Pancreas (tissue), 10 donors: ENCODE data around the gene TLR10. TPM values are rescaled to one million over a fixed set of nuclear protein-coding genes. Genes with fewer than 3 reads are reported as not detected.
"Not testable (repeated sequence)": the region's sequence is repeated elsewhere in the genome, so short reads cannot be mapped to it uniquely, and the experiment has no call there.

Experiments used
- ATAC-seq, 4 donors: fragments of 200-7000 bp; cut with Tn5 transposase; one replicate each; pipeline versions ENCODE4 v1.8.0 to v1.9.1; 2020; ENCODE audit warnings: mild to moderate bottlenecking in 4 of 4, moderate library complexity in 4 of 4
- DNase-seq, 6 donors: peaks; one replicate each; pipeline ENCODE4 v3.0.0-alpha.2; 2020
- FAIRE-seq: peaks from 2 replicates; lab custom pipeline; 2012; peaks lifted over from hg19 to GRCh38; lab: Jason Lieb, UNC
- H3K27ac ChIP-seq, 4 donors: fragments of 200-600 bp; sonication (generic); 1 replicate in 3 of 4; 2 replicates in 1 of 4; pipeline versions ENCODE4 v1.5.0 to v1.8.0; 2020
- H3K27me3 ChIP-seq, 4 donors: fragments of 200-600 bp; one replicate each; pipeline ENCODE4 v1.8.0; 2021
- H3K36me3 ChIP-seq, 3 donors: fragments of 200-600 bp; sonication (generic) in 1 of 3; one replicate each; pipeline versions ENCODE4 v1.5.0 to v1.8.0; 2020 to 2021
- H3K4me1 ChIP-seq, 3 donors: fragments of 200-600 bp; one replicate each; pipeline ENCODE4 v1.8.0; 2021
- H3K4me3 ChIP-seq, 4 donors: fragments of 200-600 bp; sonication (generic) in 2 of 4; one replicate each; pipeline versions ENCODE4 v1.5.0 to v1.8.0; 2020 to 2021
- H3K9me3 ChIP-seq, 4 donors: fragments of 200-600 bp; one replicate each; pipeline ENCODE4 v1.8.0; 2021
- CTCF ChIP-seq, 4 donors: fragments of 200-600 bp; sonication (generic) in 3 of 4; IDR thresholded peaks; one replicate each; pipeline versions ENCODE4 v1.5.0 to v1.8.0; 2021; ENCODE audit warnings: antibody characterized with exemption in 4 of 4
- WGBS, 2 donors: extraction: QIAGEN DNeasy Blood & Tissue Kit; methylation state at CpG; one replicate each; pipeline ENCODE4 v1.1.7; 2013; 5-methylcytosine and 5-hydroxymethylcytosine counted together
- intact Hi-C, 3 donors: fragments of 100-400 bp; cut with DNase I; formaldehyde crosslinking; loops; one replicate each; pipeline versions ENCODE4 v1.11.1 to v1.14.2; 2022
- polyA plus RNA-seq, 2 donors: library from polyadenylated mRNA; stranded (reverse); fragments of 200-250 nt; gene quantifications; one replicate each; pipeline ENCODE4 v1.2.3, GENCODE V29; 2013
- total RNA-seq, 6 donors: library from RNA; stranded (reverse); fragmentation: NEBNext Ultra II Directional in 4 of 6; extraction: Animal tissue kit (Norgen Biotek cat#: 25700) in 4 of 6; gene quantifications; one replicate each; pipeline versions ENCODE4 v1.2.1 to v1.2.4, GENCODE V29; 2021 to 2023
- donor health status: healthy with polysubstance abuse.
- donor health status: DM: no; HTN: no; CAD: no; lungs with moderate emphysema.
- donor health status: DM: no; HTN: no; CAD: no.
- donor health status: control.
- donor health status: control.
- donor health status: Bipolar disorder and iron deficiency.
- donor health status: DM: yes; HTN: yes; CAD: no.
- donor health status: DM: no; HTN: no; CAD: no.
- donor health status: DM: no; HTN: no; CAD: no.
- donor health status: DM: yes; HTN: yes; CAD: no.

The TLR10 gene
- total and polyA plus RNA-seq, 8 donors, result 0.04 to 1.2 (median 0.16) TPM; not detected in 1

DNA sequence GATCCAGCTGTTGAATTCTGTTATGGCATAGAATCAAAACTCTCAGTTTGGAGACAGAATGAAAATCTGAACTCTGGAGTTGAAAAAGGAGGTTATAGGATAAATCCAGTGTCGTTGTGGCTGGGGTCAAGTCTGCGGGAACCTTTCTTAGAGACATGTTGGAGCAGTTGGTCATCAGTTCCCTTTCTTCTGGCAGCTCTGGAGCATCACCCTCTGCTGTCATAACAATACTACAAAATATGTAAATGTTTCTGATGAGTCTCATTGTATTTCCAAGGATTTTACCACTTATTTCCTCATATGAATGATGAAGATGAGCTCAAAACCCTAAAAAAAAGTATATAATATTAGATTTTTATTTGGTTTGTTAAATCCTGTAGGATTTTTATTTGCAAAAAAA lies 7.5 kb downstream of the TLR10 start:
- Histone ChIP-seq H3K9me3 (no peaks in the 10 kb centered on the region), H3K4me3 (no peak overlapping the region), H3K27ac (no peak overlapping the region), H3K36me3 (no peaks in the 10 kb centered on the region), H3K4me1 (no peaks in the 10 kb centered on the region), H3K27me3 (no peaks in the 10 kb centered on the region)
- no peak for ATAC-seq
- TF ChIP-seq CTCF (IDR thresholded peaks at IDR 0.05), result no peak
- no peak for FAIRE-seq
- 92 to 94% methylated on average over 2 of the region's 2 CpGs for WGBS, 2 donors
- DNase-seq, result no peak
- intact Hi-C loops, result no loop called here

DNA sequence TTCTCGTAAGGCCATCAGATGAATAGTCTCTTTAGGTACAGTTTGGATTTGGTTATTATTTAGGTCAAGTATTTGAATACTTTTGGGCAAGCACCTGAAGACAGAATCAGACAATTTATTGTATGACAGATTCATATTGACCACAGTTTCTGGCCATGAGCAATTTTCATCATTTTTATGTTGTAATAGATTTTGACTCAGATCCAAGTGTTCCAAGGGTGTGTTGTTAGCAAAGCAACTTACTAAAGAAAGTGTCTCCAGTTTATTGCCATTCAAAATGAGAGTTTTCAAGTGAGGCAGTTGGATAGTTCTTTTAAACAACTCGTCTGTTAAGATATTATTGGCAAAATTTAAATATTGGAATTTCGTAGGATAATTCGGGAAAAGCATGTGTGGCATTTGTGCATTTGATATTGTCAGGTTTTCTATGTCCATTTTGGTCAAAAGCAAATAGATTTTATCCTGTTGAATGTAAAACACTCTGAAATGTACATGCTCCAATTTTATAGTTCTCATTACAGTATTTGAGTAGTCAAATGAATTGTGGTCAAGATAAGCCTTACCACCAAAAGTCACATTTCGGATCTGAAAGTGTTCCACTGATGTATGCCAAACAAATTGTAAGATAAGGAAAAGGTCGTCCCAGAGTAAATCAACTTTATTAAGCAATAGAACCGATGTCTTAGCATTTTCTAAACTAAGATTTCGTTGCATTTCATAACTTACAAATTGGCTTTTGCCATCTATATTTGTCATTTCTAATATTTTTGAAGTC lies 8.4 kb downstream of the TLR10 start:
- H3K9me3 ChIP-seq, result no peaks in the 10 kb centered on the region
- no peaks in the 10 kb centered on the region for H3K36me3 ChIP-seq
- H3K27ac ChIP-seq, result no peak overlapping the region
- intact Hi-C loops, result no loop called here
- no peaks in the 10 kb centered on the region for H3K4me1 ChIP-seq
- no peak for ATAC-seq
- FAIRE-seq, result no peak
- no peak for TF ChIP-seq CTCF (IDR thresholded peaks at IDR 0.05)
- no peak for DNase-seq
- H3K27me3 ChIP-seq, result no peaks in the 10 kb centered on the region
- H3K4me3 ChIP-seq, result no peak overlapping the region
- WGBS, 2 donors, result 71 to 72% methylated on average over 8 of the region's 8 CpGs

DNA sequence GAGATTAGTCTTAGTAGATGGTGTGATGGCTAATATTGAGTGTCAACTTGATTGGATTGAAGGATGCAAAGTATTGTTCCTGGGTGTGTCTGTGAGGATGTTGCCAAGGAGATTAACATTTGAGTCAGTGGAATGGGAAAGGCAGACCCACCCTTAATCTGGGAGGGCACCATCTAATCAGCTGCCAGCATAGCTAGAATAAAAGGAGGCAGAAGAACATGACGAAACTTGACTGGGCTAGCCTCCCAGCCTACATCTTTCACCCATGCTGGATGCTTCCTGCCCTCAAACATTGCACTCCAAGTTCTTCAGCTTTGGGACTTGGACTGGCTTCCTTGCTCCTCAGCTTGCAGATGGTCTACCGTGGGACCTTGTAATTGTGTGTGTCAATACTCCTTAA lies 12.5 kb downstream of the TLR10 start:
- H3K4me1 ChIP-seq, H3K27ac ChIP-seq, FAIRE-seq, H3K27me3 ChIP-seq, ATAC-seq, H3K9me3 ChIP-seq, H3K36me3 ChIP-seq, DNase-seq, H3K4me3 ChIP-seq, intact Hi-C loops: not testable (repeated sequence)
- 86 to 87% methylated on average over 2 of the region's 2 CpGs for WGBS, 2 donors

DNA sequence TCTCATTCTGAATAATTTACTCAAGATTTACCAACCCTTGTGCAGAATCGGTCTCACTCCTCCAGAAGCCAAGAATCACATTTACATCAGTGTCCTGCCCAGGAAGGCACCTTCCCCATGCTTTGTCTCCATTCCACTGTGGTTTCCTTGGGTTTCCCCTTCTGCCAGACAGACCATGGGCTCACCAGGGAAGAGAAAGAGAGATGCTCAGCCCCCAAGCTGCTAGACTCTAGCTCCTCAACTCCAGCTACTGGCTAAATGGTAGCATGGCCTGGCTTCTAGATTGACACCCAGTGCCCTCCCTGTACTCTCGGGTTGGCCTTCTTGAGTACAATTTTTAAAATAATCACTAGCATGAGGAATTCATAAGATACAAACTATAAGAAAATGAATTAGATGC lies 12.9 kb downstream of the TLR10 start:
- WGBS, 2 donors, result 77 to 86% methylated on average over 2 of the region's 2 CpGs
- no peaks in the 10 kb centered on the region for H3K4me1 ChIP-seq
- no peak for TF ChIP-seq CTCF (IDR thresholded peaks at IDR 0.05)
- DNase-seq, result no peak
- no peaks in the 10 kb centered on the region for H3K27me3 ChIP-seq
- H3K9me3 ChIP-seq, result no peaks in the 10 kb centered on the region
- intact Hi-C loops, result loop anchor here in 2 of 3 donors (10.0 kb wide), 2 partner anchors 75 to 95 kb away; partner anchors contain the start of gene FAM114A1 (in 1 of the 2)
- ATAC-seq, result peak in 1 of 4 donors; percentile 29
- no peaks in the 10 kb centered on the region for H3K36me3 ChIP-seq
- no peak overlapping the region for H3K4me3 ChIP-seq
- H3K27ac ChIP-seq, result peak overlapping the region in 2 of 4 donors; percentile 37 to 59
- FAIRE-seq, result no peak

GRCh38 chr4:38769441-38769840 lies 13.3 kb downstream of the TLR10 start:
- intact Hi-C loops, result loop anchor here in 2 of 3 donors (10.0 kb wide), 2 partner anchors 75 to 95 kb away; partner anchors contain the start of gene FAM114A1 (in 1 of the 2)
- Histone ChIP-seq H3K4me3 (no peak overlapping the region), H3K9me3 (no peaks in the 10 kb centered on the region), H3K36me3 (no peaks in the 10 kb centered on the region), H3K4me1 (no peaks in the 10 kb centered on the region), H3K27ac (peak overlapping the region in 2 of 4 donors; percentile 37 to 59), H3K27me3 (no peaks in the 10 kb centered on the region)
- WGBS, 2 donors, result 48 to 56% methylated on average over 2 of the region's 2 CpGs
- no peak for ATAC-seq
- no peak for DNase-seq
- FAIRE-seq, result no peak
- TF ChIP-seq CTCF (IDR thresholded peaks at IDR 0.05), result no peak
